ENCODE data around the gene HVCN1. TPM values are rescaled to one million over a fixed set of nuclear protein-coding genes. Genes with fewer than 3 reads are reported as not detected.
A peak's percentile ranks its signal among the peaks of the same experiment; 100 is the strongest.

HVCN1 gene
- total RNA-seq, 4 donors from 2014 or later = 1.3 to 6.0 (median 1.9) TPM

DNA sequence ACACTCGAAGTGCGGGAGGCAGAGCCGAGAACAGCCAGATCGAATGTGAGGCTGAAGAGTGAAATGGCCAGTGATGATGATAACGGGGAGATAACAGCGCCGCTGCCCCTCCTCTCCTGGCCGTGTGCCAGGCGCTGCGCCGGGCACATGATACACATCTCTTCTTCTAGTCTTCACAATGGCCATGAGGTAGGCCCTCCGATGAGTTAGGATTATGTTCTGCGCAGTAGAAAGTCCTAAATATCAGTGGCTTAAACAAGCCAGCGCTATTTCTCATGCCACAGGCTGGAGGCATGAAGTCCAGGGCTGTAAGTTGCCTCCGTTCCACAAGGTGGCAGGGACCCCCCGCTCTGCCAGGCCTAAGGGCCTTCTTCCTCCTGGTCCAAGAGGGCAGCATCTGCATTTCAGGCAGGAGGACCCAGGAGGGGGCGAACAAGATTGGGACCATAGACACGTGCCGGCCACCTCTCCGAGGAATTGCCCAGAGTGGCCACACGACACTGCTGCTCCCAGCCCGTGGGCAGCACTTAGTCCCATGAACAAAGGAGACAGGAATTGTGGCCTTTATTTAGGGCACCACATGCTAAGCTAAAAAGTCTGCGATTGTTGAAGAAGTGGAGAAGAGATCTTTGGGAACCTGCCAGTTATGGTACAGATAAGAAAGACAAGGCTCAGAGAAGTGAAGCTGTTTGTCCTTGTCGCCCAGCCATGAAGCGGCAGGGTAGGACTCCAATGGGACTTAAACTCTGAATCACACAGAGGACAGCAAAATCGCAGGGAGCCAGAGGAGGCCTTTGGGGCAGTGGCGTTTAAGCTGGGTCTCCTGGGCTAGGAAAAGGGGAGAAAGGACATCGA, 10.9 kb upstream of the HVCN1 start:
- H3K9me3 ChIP-seq = no peaks in the 10 kb centered on the region
- H3K4me1 ChIP-seq = peaks cover 7% of the 10 kb centered on the region
- H3K27me3 ChIP-seq = no peaks in the 10 kb centered on the region
- no peak for DNase-seq (ENCODE audit: low spot score in 2 of 2)
- no peaks in the 10 kb centered on the region for H3K36me3 ChIP-seq
- TF ChIP-seq POLR2A (IDR thresholded peaks at IDR 0.05) (no peak), EP300 (IDR thresholded peaks at IDR 0.05) (no peak), POLR2AphosphoS5 (IDR thresholded peaks at IDR 0.05) (no peak)
- TF ChIP-seq, protein P1, sequence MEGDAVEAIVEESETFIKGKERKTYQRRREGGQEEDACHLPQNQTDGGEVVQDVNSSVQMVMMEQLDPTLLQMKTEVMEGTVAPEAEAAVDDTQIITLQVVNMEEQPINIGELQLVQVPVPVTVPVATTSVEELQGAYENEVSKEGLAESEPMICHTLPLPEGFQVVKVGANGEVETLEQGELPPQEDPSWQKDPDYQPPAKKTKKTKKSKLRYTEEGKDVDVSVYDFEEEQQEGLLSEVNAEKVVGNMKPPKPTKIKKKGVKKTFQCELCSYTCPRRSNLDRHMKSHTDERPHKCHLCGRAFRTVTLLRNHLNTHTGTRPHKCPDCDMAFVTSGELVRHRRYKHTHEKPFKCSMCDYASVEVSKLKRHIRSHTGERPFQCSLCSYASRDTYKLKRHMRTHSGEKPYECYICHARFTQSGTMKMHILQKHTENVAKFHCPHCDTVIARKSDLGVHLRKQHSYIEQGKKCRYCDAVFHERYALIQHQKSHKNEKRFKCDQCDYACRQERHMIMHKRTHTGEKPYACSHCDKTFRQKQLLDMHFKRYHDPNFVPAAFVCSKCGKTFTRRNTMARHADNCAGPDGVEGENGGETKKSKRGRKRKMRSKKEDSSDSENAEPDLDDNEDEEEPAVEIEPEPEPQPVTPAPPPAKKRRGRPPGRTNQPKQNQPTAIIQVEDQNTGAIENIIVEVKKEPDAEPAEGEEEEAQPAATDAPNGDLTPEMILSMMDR (IDR thresholded peaks at IDR 0.05) = no peak
- H3K4me3 ChIP-seq = no peak overlapping the region
- H3K27ac ChIP-seq = no peak overlapping the region
- WGBS = 86% methylated on average over 28 of the region's 28 CpGs

DNA sequence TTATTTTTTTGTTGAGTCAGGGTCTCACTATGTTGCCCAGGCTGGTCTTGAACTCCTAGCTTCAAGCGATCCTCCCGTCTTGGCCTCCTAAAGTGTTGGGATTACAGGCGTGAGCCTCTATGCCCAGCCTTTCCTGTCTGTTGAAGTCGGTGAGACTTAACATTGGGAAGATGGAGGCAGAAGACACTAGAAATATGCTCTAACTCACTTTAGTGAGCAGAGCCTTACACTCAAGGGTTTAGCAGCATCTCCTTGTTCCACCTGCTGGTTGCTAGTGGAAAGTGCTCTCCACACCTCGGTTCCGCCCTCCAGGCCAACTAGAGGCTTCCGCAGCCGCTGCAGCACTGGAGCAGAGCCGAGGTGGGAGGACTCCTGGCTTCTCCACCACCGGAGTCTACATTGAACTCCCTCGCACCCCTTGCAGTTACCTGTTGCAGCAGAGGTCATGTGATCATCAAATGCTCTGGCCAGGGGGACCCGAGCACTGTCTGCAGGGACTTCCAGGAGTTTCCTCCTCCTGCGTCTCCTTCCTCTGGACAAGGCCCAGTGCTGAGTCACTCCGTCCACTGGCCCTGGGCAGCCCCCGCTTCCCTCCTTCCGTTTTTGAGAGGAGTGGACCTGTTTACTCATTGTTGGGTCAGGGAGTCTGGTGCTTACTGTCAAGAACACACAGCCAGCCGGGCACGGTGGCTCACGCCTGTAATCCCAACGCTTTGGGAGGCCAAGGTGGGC, 9.4 kb upstream of the HVCN1 start:
- H3K4me1 ChIP-seq = peaks cover 7% of the 10 kb centered on the region
- WGBS = 37% methylated on average over 20 of the region's 20 CpGs
- H3K4me3 ChIP-seq = no peak overlapping the region
- peak; percentile 73 to 84 for DNase-seq (ENCODE audit: low spot score in 2 of 2)
- TF ChIP-seq, protein P1 (IDR thresholded peaks at IDR 0.05) = peak; percentile 37 to 68
- TF ChIP-seq POLR2AphosphoS5 (IDR thresholded peaks at IDR 0.05) = no peak
- no peak overlapping the region for H3K27ac ChIP-seq
- H3K27me3 ChIP-seq = no peaks in the 10 kb centered on the region
- H3K36me3 ChIP-seq = no peaks in the 10 kb centered on the region
- no peaks in the 10 kb centered on the region for H3K9me3 ChIP-seq

GRCh38 chr12:110697236-110697635, 8.3 kb upstream of the HVCN1 start:
- Histone ChIP-seq H3K4me3 (no peak overlapping the region), H3K36me3 (no peaks in the 10 kb centered on the region), H3K4me1 (peaks cover 7% of the 10 kb centered on the region), H3K9me3 (no peaks in the 10 kb centered on the region), H3K27me3 (no peaks in the 10 kb centered on the region), H3K27ac (no peak overlapping the region)
- 79% methylated on average over 2 of the region's 2 CpGs for WGBS
- no peak for DNase-seq (ENCODE audit: low spot score in 2 of 2)
- TF ChIP-seq POLR2AphosphoS5 (IDR thresholded peaks at IDR 0.05) (no peak), EP300 (IDR thresholded peaks at IDR 0.05) (no peak), POLR2A (IDR thresholded peaks at IDR 0.05) (no peak)
- TF ChIP-seq, protein P1 (IDR thresholded peaks at IDR 0.05) = no peak

GRCh38 chr12:110696283-110696682, 7.4 kb upstream of the HVCN1 start:
- Histone ChIP-seq H3K9me3 (no peaks in the 10 kb centered on the region), H3K4me1 (peaks cover 7% of the 10 kb centered on the region), H3K36me3 (no peaks in the 10 kb centered on the region), H3K4me3 (no peak overlapping the region), H3K27me3 (no peaks in the 10 kb centered on the region), H3K27ac (no peak overlapping the region)
- no peak for TF ChIP-seq POLR2A (IDR thresholded peaks at IDR 0.05)
- no peak for TF ChIP-seq EP300 (IDR thresholded peaks at IDR 0.05)
- no peak for TF ChIP-seq POLR2AphosphoS5 (IDR thresholded peaks at IDR 0.05)
- TF ChIP-seq, protein P1 (IDR thresholded peaks at IDR 0.05) = no peak
- no peak for DNase-seq (ENCODE audit: low spot score in 2 of 2)
- 88% methylated on average over 3 of the region's 3 CpGs for WGBS

DNA sequence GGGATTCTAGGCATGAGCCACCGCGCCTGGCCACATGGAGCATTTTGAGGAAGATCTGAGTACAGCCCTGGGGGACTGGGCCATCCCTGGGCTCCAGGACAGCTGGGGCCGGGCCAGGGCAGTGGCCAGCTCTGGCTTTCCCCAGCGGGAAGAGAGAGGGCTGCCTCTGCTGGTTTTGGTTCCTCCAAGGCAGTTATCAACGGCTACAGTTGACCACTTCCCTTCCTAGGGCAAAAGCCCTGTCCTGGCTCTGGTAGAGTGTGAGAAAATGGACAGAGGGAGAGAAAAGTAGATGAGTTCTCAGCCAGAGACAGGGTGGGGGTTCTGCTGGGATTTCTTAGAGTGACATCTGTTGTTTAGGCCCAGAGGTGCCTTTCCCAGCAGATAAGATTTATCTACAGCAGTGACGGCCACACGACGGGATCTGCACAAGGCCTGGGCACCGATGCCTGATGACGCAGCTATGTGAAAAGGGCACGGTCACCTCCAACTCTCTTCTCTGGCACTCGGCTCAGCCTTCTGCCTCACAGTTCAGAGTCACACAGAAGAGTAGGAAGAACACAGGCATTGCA, 5.5 kb upstream of the HVCN1 start:
- peak overlapping the region; percentile 46 for H3K27ac ChIP-seq
- TF ChIP-seq EP300 (IDR thresholded peaks at IDR 0.05) (no peak), POLR2A (IDR thresholded peaks at IDR 0.05) (no peak), POLR2AphosphoS5 (IDR thresholded peaks at IDR 0.05) (no peak)
- TF ChIP-seq, protein P1 (IDR thresholded peaks at IDR 0.05) = no peak
- no peak for DNase-seq (ENCODE audit: low spot score in 2 of 2)
- no peaks in the 10 kb centered on the region for H3K36me3 ChIP-seq
- no peak overlapping the region for H3K4me3 ChIP-seq
- H3K4me1 ChIP-seq = peaks cover 15% of the 10 kb centered on the region
- H3K27me3 ChIP-seq = no peaks in the 10 kb centered on the region
- no peaks in the 10 kb centered on the region for H3K9me3 ChIP-seq
- 72% methylated on average over 12 of the region's 12 CpGs for WGBS
